Activated T-cell treated with anti-CD3 and anti-CD28 coated beads for 48 hours (primary cell): Measurements from ENCODE around the gene TOGARAM2.
"Not testable (repeated sequence)": the region's sequence is repeated elsewhere in the genome, so short reads cannot be mapped to it uniquely, and the experiment has no call there.

ENCODE experiments used
- DNase-seq: peaks from one replicate; pipeline ENCODE4 v3.0.0-alpha.2; 2020; ENCODE audit warnings: low read depth

TOGARAM2 gene

GRCh38 chr2:29073933-29074332 lies 92.8 kb downstream of the TOGARAM2 start:
- DNase-seq = no peak

DNA sequence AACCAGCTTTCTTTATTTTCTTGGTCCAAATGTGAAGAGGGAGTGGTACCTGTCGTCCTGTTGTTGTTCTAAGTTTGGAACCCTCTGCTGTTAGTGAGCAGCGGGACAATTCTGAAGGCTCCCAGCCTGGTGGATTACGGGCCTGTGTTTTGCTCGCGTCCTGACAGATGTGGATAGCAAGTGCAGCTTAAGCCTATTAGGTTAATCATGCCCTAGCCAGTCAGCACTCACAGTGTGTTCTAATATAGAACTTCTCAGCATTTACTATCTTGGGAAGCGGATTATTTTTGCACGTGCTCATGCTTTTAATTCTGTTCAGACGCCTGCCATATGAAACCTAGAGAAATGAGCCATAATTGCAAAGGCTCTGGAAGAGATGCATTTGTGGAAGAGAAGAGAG lies 93.3 kb downstream of the TOGARAM2 start, which contains the start of gene PCARE:
Gene PCARE, minus strand, starts transcription at position 113 of the 400 bp plus-strand sequence. CDS start 262 bp downstream, outside the sequence.
- no peak for DNase-seq

DNA sequence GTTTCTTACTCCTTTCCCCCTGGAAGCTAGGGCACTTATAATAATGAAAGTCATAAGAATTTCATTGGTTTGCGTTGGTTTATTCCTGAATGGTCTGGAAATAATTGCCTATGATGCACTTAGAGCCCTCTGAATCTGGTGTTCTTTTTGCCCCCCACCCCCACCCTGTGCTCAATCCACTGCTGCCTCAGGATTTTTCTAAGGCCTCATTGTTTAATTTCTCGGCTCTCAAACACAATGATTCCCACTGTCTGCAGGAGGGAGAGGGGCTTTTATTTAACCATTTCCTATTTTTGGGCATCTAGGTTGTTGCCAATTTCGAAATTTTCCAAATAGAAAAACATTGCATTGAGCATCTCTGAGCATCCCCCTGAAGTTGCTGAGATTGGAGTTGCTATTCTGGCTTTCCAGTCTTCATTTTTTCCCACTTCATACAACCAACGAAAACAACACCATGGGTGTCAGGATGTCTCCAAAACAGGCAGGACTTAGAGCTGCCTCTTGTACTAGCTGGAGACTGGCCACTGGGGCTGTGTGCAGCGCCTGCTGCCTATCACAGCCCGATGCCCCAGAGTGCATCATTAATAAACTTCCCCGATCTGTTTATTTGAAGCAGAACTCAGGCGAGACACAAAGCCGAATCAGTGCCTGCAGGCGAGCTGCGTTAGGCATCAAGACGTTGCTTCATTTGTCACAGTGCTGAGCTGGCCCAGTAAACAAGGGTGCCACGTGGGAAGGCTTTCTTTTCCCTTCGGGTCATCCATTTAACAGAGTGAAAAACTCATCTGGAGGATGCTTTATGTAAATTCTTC lies 95.0 kb downstream of the TOGARAM2 start:
- DNase-seq = no peak

DNA sequence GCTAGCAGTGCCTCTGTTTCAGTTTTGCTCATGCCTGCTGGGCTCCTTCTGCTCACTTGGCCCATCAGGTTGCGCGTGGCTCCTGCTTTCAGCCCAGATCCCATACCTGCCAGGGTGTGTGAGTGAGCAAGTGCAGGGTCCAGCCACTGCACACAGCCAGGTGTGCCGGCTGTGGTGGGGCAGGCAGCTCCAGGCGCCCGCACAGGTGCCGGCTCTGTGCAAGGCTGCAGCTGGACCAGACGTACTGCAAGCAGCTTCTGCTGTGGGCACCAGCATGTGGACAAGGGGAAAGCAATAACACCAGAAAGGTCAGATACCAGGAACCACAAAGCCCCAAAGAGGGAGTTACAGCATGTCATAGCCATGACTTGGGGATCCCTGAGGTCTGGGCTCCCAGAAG lies 98.8 kb downstream of the TOGARAM2 start:
- DNase-seq = no peak

- no peak for DNase-seq
Measured at GRCh38 chr2:29080886-29081743, 100.0 kb downstream of the TOGARAM2 start.

- DNase-seq = no peak
Measured at GRCh38 chr2:29082804-29083495, 101.9 kb downstream of the TOGARAM2 start.

DNA sequence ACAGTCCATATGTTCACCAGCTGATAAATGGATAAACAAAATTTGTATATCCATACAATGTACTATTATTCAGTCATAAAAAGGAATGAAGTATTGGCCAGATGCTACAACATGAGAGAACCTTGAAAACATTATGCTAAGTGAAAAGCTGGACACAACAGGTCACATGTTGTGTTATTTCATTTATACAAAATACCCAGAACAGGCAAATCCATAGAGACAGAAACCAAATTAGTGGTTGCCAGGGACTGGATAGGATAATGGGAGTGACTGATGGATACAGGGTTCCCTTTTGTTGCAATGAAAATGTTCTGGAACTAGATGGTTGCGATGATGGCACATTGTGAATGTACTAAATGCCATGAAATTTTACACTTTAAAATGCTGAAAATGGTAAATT lies 103.5 kb downstream of the TOGARAM2 start:
- no peak for DNase-seq

DNA sequence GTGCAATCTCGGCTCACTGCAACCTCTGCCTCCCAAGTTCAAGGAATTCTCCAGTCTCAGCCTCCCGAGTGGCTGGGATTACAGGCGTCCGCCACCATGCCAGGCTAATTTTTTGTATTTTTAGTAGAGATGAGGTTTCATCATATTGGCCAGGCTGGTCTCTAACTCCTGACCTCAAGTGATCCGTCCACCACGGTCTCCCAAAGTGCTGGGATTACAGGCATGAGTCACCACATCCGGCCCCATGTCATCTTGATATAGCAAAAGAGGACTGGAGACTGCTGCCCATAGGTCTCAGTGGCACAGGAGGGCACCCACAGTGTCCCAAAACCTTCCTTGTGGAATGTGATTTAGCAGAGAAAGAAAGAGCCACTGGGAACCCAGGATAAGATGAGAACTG lies 109.2 kb downstream of the TOGARAM2 start:
- not testable (repeated sequence) for DNase-seq

DNA sequence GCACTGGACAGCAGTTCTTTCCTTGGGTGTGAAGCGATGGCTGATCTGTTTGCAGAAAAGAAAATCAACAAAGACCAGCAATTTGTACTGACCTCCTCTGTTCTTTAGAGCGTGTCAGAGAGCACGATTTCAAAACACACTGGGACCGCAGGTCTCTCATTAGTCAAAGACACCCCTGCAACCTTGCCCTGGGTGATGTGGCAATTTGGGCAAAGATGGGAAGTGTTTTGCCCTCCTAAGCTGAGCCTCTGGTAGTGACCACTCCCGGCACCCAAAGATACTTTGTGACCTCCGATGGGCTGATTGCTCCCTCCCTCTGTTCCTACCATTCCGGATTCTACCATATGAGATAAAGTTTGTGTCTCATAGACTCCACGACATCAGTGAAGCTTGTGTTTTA lies 115.9 kb downstream of the TOGARAM2 start:
- no peak for DNase-seq

DNA sequence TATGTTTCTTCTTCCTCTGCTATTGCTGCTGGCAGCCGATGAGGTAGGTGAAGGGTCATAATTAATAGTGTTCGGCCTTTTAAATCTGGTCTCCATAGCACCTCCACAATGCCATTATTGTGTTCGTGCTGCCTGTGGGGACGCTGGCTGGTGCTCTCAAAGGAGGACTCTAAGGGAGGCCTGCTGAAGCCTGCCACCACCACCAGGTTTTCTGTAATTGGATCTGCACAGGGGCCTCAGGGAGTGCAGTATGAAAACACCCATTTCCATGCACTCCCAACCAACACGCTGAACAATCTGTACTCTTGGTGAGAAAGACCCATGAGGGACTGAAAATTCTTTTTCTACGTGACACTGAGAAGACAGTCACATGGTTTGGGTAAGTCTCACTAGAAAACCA lies 116.5 kb downstream of the TOGARAM2 start:
- DNase-seq = no peak

DNA sequence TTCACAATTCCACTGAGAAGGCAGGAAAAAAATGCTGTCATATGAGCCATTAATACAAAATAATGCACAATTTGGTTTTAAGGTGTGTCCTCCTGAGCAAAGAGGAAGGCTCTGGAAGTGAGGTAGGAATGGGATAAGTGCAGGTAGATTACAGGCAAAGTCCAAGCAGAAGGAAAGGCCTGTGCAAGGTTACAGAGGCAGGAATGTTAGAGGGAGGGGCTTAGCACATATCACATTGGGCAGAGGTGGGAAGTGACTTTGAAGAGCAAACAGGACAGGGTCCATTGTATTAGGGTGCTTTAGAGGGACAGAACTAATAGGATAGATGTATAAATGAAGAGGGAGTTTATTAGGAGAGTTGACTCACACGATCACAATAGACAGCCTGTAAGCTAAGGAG lies 119.5 kb downstream of the TOGARAM2 start:
- no peak for DNase-seq
